Stomach (tissue), 9 donors: ENCODE measurements around the gene PCNX1. TPM values are rescaled to one million over a fixed set of nuclear protein-coding genes. Genes with fewer than 3 reads are reported as not detected.

Experiments used
- DNase-seq, 2 donors: peaks; one replicate each; pipeline versions ENCODE4 v3.0.0 to v3.0.0-alpha.2; 2013 to 2019
- H3K27ac ChIP-seq, 5 donors: fragments of 200-600 bp in 4 of 5; sonication (generic) in 4 of 5; one replicate each; pipeline ENCODE4 v1.5.1; 2013 to 2019; ENCODE audit warnings: mild to moderate bottlenecking in 1 of 5, moderate library complexity in 1 of 5
- H3K27me3 ChIP-seq, 3 donors: fragments of 200-600 bp; sonication (generic); one replicate each; pipeline ENCODE4 v1.5.1; 2017 to 2019; ENCODE audit warnings: mixed run types in 1 of 3
- H3K36me3 ChIP-seq, 4 donors: fragments of 200-600 bp; sonication (generic); 1 replicate in 3 of 4; 2 replicates in 1 of 4; pipeline ENCODE4 v1.5.1; 2016 to 2019
- H3K4me1 ChIP-seq, 4 donors: fragments of 200-600 bp; sonication (generic); one replicate each; pipeline ENCODE4 v1.5.1; 2016 to 2019
- H3K4me3 ChIP-seq, 4 donors: fragments of 200-600 bp; sonication (generic) in 3 of 4; one replicate each; pipeline ENCODE4 v1.5.1; 2016 to 2019; ENCODE audit warnings: mild to moderate bottlenecking in 1 of 4
- H3K9me3 ChIP-seq, 4 donors: fragments of 200-600 bp; sonication (generic); one replicate each; pipeline ENCODE4 v1.5.1; 2016 to 2019
- CTCF ChIP-seq, 7 experiments: fragments of 450-650 bp in 4 of 7; fragments of 200-600 bp in 3 of 7; sonication (generic) in 3 of 7; IDR thresholded peaks; one replicate each; pipeline ENCODE4 v1.5.1; 2016 to 2019; ENCODE audit warnings: antibody characterized with exemption in 7 of 7, control low read depth in 2 of 7, mild to moderate bottlenecking in 1 of 7
- EP300 ChIP-seq: sonication (generic); formaldehyde crosslinking; IDR thresholded peaks from one replicate; pipeline ENCODE4 v1.6.1; 2017; ENCODE audit warnings: antibody characterized with exemption
- POLR2A ChIP-seq, 4 donors: fragments of 450-650 bp; IDR thresholded peaks; one replicate each; pipeline ENCODE4 v1.6.1; 2016; ENCODE audit warnings: antibody characterized with exemption in 4 of 4, control low read depth in 2 of 4, mild to moderate bottlenecking in 1 of 4, moderate library complexity in 1 of 4
- POLR2AphosphoS5 ChIP-seq, 3 donors: sonication (generic); formaldehyde crosslinking; IDR thresholded peaks; one replicate each; pipeline ENCODE4 v1.6.1; 2016; ENCODE audit warnings: antibody characterized with exemption in 3 of 3
- WGBS, 5 donors: extraction: QIAGEN DNeasy Blood & Tissue Kit in 3 of 5; methylation state at CpG; one replicate each; pipeline versions ENCODE4 v1.1.5 to v1.1.7; 2013 to 2018; 5-methylcytosine and 5-hydroxymethylcytosine counted together
- intact Hi-C: fragments of 100-400 bp; cut with DNase I; formaldehyde crosslinking; loops from one replicate; pipeline ENCODE4 v1.15.1; 2023; ENCODE audit warnings: low total_unique reads
- polyA plus RNA-seq, 3 donors: library from polyadenylated mRNA; stranded (reverse); fragments of 200-250 nt; gene quantifications; one replicate each; pipeline ENCODE4 v1.2.3, GENCODE V29; 2013
- total RNA-seq, 5 donors: library from RNA; depleted of rRNA; stranded (reverse); fragments of >200 nt; gene quantifications; one replicate each; pipeline versions ENCODE4 v1.1.0 to v1.2.3, GENCODE V29; 2014 to 2016
- donor health status: healthy with polysubstance abuse.
- donor health status: Bipolar disorder and iron deficiency.
- donor health status: healthy.

PCNX1 gene
- total and polyA plus RNA-seq, 8 donors: 2.3 to 198 (median 43.6) TPM

- H3K4me1 ChIP-seq: no peaks in the 10 kb centered on the region
- intact Hi-C loops: no loop called here
- H3K36me3 ChIP-seq: peaks cover 0 to 28% (median 20%) of the 10 kb centered on the region in 4 donors
- WGBS, 5 donors: 90 to 100% (median 98%) methylated on average over 1 of the region's 1 CpG
- no peak overlapping the region for H3K4me3 ChIP-seq
- peaks cover 5 to 32% (median 20%) of the 10 kb centered on the region in 4 donors for H3K9me3 ChIP-seq
- no peak for DNase-seq
- H3K27me3 ChIP-seq: no peaks in the 10 kb centered on the region
- no peak overlapping the region for H3K27ac ChIP-seq
- TF ChIP-seq POLR2AphosphoS5 (IDR thresholded peaks at IDR 0.05) (no peak), EP300 (no peak), CTCF (IDR thresholded peaks at IDR 0.05) (no peak), POLR2A (IDR thresholded peaks at IDR 0.05) (no peak)
Measured at GRCh38 chr14:70943838-70944237, 36.6 kb downstream of the PCNX1 start.

GRCh38 chr14:70947739-70948138 is 40.5 kb downstream of the PCNX1 start:
- no peak overlapping the region for H3K4me3 ChIP-seq
- H3K27me3 ChIP-seq: no peaks in the 10 kb centered on the region
- intact Hi-C loops: no loop called here

GRCh38 chr14:70952485-70952884 is 45.2 kb downstream of the PCNX1 start:
- DNase-seq: no peak
- H3K27ac ChIP-seq: no peak overlapping the region
- intact Hi-C loops: no loop called here
- peaks cover 0 to 11% (median 7%) of the 10 kb centered on the region in 4 donors for H3K9me3 ChIP-seq
- no peak overlapping the region for H3K4me3 ChIP-seq
- peaks cover 6 to 35% (median 28%) of the 10 kb centered on the region in 4 donors for H3K36me3 ChIP-seq
- H3K27me3 ChIP-seq: no peaks in the 10 kb centered on the region
- H3K4me1 ChIP-seq: peaks cover 7 to 17% (median 16%) of the 10 kb centered on the region in 4 donors
- whole genome bisulfite sequencing, 5 donors: 87 to 94% (median 91%) methylated on average over 3 of the region's 3 CpGs
- no peak for TF ChIP-seq POLR2A (IDR thresholded peaks at IDR 0.05)
- no peak for TF ChIP-seq EP300
- no peak for TF ChIP-seq CTCF (IDR thresholded peaks at IDR 0.05)
- no peak for TF ChIP-seq POLR2AphosphoS5 (IDR thresholded peaks at IDR 0.05)

More at GRCh38 chr14:70947739-70948138, 40.5 kb downstream of the PCNX1 start:
- peaks cover 6 to 43% (median 38%) of the 10 kb centered on the region in 4 donors for H3K36me3 ChIP-seq
- 93 to 99% (median 97%) methylated on average over 8 of the region's 8 CpGs for WGBS, 5 donors
- peaks cover 5 to 31% (median 20%) of the 10 kb centered on the region in 4 donors for H3K9me3 ChIP-seq
- H3K4me1 ChIP-seq: no peaks in the 10 kb centered on the region
- DNase-seq: peak in 1 of 2 donors; percentile 5
- no peak for TF ChIP-seq EP300
- no peak for TF ChIP-seq POLR2A (IDR thresholded peaks at IDR 0.05)
- no peak for TF ChIP-seq POLR2AphosphoS5 (IDR thresholded peaks at IDR 0.05)
- no peak for TF ChIP-seq CTCF (IDR thresholded peaks at IDR 0.05)
- H3K27ac ChIP-seq: no peak overlapping the region

- Histone ChIP-seq H3K27ac (no peak overlapping the region), H3K9me3 (no peaks in the 10 kb centered on the region), H3K27me3 (no peaks in the 10 kb centered on the region), H3K4me3 (no peak overlapping the region), H3K36me3 (peaks cover 6 to 25% (median 14%) of the 10 kb centered on the region in 4 donors), H3K4me1 (peaks cover 7 to 17% (median 16%) of the 10 kb centered on the region in 4 donors)
- 82 to 96% (median 88%) methylated on average over 1 of the region's 1 CpG for WGBS, 5 donors
- intact Hi-C loops: no loop called here
- TF ChIP-seq EP300 (no peak), POLR2A (IDR thresholded peaks at IDR 0.05) (no peak)
- DNase-seq: no peak
Measured at GRCh38 chr14:70954068-70954467, 46.8 kb downstream of the PCNX1 start.
